ENCODE measurements around the gene CUX1.

GRCh38 chr7:101903515-101903868, 86.1 kb downstream of the CUX1 start:
- no peak for TF ChIP-seq CTCF (IDR thresholded peaks at IDR 0.05; ENCODE audit: insufficient read depth, low read depth, low read length)
- no peak for TF ChIP-seq EZH2 (IDR thresholded peaks at IDR 0.05; ENCODE audit: insufficient read depth, low read length)

Data from astrocyte (in vitro differentiated cells and primary cell).